T follicular helper cell (primary cell): Measurements from ENCODE around the gene MRRF.
"Not testable (repeated sequence)": the region's sequence is repeated elsewhere in the genome, so short reads cannot be mapped to it uniquely, and the experiment has no call there.

Experiments
- DNase-seq: peaks from one replicate; pipeline ENCODE4 v3.0.0-alpha.2; 2020; ENCODE audit warnings: low read depth

The MRRF gene

DNA sequence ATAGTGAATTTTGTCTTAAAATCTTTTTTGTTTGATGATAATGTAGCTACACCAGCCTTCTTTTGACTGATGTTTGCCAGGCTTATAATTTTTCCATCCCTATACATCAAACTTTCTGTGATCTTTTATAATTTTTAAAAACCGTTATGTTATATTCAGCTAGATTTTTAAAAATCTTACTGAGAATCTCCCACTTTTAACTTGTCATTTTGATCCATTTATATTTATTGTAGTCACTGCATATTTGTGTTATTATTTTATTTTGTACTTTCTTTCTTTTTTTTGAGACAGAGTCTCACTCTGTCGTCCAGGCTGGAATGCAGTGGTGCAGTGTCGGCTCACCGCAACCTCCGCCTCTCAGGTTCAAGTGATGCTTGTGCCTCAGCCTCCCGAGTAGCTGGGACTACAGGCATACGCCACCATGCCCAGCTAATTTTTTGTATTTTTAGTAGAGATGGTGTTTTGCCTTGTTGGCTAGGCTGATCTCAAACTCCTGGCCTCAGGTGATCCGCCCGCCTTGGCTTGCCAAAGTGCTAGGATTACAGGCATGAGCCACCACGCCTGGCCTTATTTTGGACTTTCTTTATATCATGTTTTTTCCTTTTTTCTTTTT is 12.7 kb downstream of the MRRF start:
- no peak for DNase-seq

DNA sequence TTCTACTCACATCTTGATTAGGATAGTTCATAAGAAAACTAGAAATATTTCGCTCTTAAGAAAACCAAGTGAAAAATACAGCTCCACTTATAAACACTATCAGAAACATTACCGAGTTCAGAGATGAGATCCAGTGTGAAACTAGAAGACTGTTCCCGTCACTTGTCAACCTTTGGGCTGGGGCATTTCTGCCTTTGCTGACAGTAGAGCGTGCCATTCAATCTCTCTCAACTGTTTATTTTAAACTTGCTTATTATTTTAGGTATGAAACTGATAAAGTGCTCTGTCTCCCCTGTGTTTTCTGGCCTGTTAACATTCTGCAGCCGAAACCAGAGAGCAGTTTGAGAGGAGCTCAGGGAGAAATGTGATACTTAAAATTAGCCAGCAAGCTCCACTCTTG is 16.7 kb downstream of the MRRF start:
- DNase-seq: no peak

DNA sequence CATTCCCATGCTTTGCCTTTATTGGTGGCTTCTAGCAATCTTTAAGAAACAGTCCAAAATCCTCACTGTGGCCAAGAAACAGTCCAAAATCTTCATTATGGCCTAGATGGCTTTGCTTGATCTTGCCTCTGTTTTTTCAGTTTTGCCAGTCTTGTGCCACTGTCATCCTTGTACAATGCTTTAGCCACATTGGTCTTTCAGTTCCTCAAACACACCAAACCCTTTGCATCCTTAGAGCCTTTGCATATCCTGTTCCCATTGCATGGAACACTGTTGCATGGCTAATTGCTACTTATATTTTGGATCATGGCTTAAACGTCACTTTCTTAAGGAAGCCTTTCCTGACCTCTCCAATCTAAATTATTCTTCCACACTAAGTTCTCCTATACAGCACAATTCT is 22.1 kb downstream of the MRRF start:
- DNase-seq: no peak

DNA sequence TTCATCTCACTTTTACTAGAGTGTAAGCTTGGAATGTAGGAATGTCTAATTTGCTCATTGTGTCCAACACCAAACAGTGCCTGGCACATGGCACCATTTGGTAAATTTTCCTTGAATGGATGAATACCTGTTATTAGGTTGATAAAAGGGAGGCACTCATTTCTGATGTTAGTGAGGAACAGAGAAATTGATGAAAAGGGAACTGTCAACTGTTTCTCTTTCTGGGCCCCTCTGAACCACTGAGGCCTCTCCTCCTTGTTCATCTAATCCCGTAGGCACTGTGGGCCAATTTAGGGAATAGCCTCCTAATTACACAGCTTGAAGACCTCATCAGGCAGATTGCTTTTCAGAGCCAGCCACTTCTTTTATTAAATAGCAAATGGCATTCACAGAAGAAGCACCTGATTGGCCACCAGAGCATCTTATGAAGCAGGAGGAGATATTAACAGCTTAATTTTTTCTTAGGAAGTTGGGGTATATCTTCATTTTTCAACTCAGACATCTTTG is 22.6 kb downstream of the MRRF start:
- no peak for DNase-seq

DNA sequence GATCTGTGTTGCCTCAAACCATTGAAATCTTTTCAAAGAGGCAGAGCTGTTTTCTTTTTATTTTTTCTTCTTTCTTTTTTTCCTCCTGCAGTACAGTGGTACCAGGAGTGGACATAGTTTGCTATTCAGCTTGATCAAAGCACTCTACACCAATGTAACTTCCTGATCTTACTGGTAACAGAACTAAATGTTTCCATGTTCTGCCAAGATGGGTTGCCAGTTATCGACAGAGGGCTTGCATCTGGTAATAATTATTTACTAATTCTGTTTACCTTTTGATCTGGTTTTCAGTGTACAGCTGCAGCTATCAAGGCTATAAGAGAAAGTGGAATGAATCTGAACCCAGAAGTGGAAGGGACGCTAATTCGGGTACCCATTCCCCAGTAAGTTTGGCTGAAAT is 26.8 kb downstream of the MRRF start:
- no peak for DNase-seq

DNA sequence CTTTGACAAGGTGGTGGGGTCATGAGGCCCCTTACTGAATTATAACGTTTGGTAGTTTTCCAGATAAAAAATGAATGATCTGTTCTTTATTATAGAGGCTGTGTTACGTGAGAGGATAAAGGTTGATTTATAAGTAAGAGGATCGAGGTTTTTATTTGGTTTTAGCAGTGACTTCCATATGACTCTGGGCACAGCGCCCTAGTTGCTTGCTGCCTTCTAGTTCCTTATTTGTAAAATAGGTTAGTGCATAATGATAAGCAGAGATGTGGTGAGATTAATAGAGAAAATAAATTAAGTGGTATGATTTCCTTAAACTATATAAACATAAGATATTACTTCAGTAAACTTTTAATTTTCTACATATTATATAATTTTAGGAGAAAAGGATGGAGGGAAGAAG is 29.8 kb downstream of the MRRF start:
- DNase-seq: no peak

DNA sequence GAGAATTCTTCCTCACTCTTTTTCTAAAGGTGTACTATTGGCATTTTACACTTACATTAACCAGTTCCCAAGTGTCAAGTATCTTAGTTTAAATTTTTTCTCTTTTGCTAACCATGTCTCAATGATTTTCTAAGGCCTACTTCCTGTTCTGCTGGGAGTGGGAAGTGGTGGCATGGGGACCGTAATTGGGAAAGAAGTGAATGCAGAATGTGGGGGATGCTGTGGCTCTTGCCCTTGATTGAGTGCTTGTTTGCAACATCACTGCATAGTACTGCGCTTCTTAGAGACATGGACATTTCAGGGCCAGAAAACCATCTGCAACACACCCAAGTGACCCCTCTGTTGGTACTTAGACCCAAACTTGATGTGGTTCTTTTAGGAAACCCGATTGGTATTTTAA is 32.8 kb downstream of the MRRF start:
- no peak for DNase-seq

DNA sequence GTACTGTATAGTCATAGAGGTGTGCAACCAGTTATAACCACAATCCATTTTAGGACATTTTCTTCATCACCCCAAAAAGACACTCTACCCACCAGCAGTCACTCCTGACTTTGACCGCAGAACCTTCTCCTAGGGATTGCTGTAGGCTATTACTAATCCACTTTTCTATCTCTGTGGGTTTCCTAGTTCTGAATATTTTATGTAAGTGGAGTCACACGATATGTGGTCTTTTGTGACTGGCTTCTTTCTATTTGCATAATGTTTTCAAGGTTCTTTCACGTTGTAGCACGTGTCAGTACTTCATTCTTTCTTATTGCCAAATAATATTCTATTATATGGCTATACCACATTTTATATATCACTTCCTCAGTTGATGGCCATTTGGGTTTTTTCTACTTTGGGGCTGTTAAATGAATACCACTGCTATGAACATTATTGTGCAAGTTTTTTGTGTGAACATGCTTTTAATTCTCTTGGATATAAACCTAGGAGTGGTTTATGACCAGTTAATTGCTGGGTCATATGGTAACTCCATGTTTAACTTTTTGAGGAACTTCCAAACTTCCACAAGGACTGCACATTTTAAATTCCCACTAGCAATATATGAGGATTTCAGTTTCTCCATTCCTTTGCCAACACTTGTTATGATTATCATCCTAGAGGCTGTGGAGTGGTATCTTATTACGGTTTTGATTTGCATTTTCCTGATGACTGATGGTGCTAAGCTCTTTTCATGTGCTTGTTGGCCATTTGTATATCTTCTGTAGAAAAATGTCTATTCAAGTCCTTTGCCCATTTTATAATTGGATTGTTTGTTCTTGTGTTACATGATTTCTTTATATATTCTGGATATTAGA is 37.8 kb downstream of the MRRF start:
- no peak for DNase-seq

DNA sequence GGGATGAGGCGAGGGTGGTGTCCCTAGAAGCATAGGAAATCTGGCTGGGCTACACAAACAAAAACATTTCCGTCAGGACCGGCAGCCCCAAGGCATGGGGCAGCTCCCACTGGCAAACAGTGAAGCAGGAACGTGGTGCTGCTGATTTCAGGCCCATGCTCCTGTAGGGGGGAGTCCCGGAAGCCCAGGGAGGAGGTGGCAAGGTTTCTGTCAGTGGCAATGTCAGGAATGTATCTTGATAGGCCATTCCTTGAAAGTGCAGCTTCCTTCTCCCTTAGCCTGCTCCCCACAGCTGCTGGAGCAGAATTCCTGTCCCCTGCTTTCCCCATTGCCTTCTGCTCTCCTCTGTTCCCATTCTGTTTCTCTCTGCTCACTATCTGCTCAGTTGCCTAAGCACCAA is 42.4 kb downstream of the MRRF start:
- no peak for DNase-seq

DNA sequence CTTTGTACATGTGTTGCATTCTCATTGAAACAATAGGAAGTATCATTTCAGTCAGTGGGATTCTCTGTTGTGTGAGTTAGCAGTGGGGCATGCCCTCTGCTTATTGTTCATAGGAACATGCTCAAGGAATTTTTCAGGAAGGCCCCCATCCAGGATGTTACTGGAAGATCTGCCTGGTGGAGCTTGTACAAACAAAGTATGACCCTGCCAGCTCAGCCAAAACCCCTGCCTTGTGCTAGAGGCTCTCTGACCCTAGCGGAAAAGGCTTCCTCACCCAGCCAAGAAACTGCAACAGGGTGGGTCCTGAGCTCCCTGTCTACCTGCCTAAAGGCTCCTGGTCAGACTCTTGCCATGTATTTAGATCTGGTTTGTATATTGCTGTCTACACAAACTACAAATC is 43.2 kb downstream of the MRRF start:
- no peak for DNase-seq

DNA sequence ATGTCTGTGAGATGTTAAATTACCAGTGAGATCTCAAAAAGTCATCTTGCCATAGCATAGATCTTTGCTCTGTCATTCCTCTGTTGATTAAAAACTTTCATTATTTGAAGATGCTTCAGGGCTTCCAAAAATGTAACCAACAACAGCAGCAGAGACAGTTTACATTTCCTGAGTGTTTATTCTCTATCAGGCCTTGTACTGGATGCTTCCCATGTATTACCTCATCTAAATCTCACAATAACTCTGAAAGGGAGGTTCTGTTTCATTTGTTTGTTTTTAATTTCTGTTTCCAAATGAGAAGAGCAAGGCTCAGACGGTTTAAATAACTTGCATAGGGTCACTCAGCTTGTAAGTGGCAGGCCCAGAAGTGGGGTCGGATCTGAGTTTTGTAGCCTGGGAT is 45.2 kb downstream of the MRRF start:
- no peak for DNase-seq

DNA sequence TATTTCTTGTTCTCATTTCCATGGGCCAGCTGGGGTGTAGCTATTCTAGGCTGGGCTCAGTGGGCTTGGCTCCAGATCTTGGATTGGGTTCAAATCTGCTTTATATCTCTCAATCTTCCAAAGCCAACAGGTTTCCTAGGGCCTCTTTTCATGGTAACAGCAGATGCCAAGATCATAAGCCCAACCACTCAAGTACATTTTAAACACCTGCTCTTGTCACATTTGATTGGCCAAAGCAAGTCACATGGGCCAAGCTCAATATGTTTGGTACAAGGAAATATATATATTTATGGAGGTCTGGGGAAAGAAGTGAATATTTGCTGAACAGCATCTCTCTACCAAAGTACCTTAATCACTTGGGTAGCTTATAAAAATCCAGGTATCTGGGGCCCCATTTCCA is 49.5 kb downstream of the MRRF start:
- no peak for DNase-seq

DNA sequence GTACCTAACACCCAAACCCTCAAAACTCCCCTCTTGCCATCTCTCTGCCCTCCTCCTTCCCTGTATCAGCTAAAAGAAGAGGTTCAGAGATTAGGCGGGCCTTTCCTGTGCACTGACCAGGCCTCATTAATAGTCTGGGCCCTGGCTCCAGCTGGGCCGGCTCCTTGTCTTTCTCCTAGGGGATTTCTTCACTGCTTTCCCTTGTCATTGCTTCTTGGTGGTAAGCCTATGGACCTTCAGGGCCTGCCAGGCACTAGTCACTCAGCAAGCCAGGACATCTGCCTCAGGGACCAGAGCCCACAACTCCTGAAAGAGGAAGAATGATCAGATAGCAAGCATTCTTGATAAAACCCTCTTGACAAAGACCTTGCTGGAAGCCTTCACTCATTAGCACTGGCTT is 50.9 kb downstream of the MRRF start:
- DNase-seq: no peak

DNA sequence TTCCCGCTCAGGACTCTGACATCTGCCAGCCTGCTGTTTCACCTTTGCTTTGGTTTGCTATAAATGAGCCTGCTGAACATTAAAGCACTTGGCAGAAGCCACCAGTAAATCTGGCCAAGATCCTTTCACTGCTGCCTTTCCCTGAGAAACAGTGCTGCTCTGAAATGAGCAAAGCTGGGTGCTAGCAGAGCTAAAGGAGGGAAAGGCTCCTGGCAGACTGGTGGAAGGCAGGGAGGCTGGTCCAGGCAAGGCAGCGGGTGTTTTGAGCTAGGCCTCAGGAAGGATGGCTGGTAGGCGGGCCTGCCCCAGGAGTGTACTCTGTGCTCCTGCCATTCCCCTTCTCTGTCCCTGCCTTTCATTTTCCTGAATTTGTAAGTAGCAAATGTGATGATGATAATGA is 53.6 kb downstream of the MRRF start:
- no peak for DNase-seq

DNA sequence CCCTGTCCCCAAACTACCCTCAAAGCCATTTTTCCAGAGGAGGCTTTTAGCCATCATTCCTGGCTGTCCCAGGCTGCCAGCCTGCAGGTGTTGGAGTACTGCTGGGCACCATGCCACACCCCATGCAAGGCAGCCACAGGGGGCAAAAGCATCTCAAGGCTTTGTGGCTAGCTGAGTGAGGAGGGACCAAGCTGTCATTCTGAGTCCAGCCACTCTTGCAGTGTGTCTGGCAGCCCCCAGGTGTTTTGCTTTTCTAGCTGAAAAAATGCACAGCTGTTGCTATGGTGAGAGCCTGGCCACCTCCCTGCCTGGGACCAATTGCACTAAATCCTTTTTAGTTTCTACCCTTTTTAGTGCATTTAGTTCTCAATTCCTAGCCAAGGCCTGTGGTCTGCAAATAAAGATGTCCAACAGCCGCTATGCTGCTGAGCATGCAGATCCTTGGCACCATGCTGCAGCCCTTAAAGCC is 55.8 kb downstream of the MRRF start:
- DNase-seq: no peak

DNA sequence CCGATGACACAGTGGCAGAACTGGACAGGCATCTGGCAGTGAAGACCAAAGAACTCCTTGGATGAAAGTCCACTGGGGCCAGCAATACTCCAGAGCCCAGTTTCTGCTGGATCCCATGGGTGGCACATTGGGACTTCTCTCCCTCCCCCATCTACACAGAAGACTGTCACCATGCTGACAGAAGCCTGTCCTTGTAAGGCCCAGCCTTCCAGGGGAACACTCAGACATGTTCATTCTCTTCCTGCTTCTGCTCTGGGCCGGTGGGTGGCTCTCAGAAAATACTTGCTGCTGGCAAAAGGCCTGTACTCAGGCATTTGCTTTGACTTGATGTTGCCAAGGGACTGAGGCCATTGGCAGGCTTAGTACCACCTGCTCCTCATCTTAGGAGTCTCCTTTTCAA is 57.9 kb downstream of the MRRF start:
- DNase-seq: no peak

DNA sequence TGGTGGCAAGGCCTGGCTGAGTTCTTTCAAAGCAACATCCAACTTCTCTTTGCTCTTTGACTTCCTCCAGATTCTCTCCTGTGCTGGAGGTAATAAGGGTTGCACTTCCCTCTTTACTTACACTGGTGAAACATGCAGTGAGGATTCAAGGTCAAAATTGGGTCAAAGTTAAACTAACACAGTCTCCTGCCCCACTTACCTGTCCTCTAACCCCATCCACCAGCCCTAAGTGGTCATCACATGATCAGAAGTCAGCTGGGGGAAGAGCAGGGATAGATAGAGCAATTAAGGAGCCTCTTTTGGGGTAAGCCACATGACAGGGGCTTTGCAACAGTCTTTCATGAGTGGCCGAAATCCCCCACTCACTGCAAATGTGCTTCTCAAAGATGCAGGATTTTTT is 60.0 kb downstream of the MRRF start:
- not testable (repeated sequence) for DNase-seq

DNA sequence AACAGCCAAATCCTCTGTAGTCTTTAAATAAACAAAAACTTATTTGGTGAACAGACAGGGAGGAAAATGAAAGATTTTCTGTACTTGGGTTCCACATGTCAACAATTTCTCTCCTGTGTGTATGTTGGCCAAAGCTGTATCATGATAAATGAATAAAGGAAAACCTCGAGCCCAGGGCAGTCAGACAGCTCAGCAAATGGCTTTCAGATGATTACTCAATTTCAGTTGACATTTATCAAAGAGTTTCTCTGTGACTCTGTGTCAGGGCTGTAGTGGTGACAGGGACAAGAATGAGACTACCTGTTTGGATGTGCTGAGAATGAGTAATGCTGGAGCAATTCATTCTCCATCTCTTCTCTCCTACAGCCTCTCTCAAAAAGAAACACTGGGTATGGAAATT is 60.4 kb downstream of the MRRF start:
- DNase-seq: no peak

DNA sequence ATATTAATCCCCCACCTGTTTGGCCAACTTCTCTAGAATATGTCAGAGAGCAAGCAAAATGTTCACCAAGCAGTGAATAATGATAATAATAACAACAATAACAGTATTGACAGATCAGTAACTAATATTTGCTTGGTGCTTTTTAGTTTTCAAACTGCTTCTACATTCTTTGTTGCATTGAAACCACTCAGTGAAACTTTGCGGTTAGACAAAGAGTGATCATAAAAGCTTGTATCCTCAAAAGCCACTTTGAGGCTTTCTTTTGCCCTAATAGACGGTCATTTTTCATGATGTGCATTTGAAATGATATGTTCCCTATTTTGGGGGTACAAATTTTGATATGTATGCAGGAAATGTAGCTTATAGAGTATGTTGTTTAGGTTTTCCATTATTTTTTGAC is 62.5 kb downstream of the MRRF start:
- no peak for DNase-seq

DNA sequence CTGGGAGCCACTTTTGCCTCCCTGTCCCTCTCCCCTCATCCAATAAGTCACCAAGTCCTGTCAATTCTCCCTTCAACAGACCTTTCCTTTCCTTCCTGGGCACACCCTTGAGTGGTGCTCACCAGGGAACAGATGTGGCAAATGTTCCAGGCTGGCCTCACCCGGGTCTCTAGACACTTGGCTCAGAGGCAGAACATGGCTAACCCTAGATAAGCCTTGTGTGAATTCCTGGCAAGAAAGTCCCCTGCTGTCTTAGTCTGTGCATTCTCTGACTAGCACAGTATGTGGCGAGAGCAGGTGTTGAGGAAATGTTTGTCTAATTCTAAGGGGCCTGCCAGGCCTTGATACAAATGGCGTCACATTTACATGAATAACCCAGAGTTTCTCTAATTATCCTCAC is 64.9 kb downstream of the MRRF start:
- DNase-seq: no peak

DNA sequence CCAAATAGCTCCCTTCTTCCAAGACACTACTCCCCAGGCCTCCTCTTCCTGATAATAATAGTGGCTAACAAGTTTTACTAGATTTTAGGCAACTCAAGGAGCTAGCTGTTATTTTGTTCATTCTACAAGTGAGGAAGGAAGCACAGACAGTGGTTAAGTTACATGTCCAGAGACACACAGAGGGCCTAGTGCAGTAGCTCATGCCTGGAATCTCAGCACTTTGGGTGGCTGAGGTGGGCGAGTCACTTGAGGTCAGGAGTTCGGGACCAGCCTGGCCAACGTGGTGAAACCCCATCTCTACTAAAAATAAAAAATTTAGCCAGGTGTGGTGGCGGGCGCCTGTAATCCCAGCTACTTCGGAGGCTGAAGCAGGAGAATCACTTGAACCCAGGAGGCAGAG is 65.8 kb downstream of the MRRF start:
- DNase-seq: not testable (repeated sequence)

DNA sequence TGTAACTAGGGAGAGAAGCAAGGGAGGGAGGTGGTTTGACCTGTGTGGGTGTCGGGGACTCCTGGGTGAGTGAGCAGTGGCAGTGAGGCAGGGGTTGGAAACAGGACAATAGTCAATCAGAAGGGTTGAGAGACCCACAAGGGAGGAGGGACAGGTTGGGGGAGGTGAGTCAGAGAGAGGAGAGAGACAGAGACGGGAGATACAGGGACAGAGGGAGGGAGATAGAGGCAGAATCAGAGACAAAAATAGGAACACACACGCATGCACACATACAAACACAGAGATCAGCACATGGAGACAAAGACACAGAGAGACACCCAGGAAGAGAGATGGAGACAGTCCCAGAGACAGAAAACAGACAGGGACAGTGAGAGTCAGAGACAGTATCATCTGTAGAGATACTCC is 66.8 kb downstream of the MRRF start:
- DNase-seq: no peak

DNA sequence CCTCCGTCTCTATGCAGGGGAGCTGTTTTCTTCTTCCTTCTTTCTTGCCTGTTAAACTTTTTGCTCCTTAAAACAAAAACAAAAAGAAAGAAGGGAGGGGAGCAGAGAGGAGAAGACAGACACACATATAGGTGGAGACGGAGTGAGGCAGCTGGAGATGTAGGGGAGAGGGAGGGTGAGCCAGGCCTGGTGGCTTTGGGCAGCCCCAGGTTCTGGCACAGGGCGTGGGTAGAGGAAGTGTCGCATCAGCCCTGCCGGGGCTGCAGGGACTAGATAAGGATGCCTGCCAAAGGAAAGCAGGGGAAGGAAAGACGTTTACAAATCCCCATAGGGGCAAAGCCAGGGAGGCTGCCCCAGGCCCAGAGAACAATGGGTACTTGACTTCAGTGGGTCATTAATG is 67.4 kb downstream of the MRRF start:
- DNase-seq: no peak

DNA sequence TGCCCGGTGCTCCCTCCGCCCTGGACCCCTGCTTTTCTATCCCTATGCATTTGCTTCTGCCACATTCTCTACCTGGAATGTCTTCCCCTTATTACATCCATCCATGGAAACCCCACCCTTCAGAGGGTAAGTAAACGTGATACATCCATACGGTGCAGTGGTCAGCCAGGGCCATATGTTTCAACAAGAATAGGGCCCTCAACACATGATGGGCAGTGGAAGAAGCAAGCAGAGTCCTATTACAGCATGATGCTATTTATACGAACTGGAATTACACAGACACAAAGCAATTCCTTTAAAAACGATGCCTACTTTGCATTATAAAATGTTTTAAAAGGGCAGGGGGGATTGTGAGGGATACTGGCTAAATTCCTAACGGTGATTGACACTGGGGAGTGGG is 68.0 kb downstream of the MRRF start:
- no peak for DNase-seq
